H1 (cell line): ENCODE measurements around the gene GAN. TPM values are rescaled to one million over a fixed set of nuclear protein-coding genes. Genes with fewer than 3 reads are reported as not detected.

Source experiments
- CTCF ChIA-PET: fragments of 300-600 bp; sonication (Branson Sonifier 250); formaldehyde crosslinking; loops from one replicate; lab custom pipeline; 2021; ENCODE audit not compliant: partially characterized antibody; lab: Charles Lee
- POLR2A ChIA-PET: fragments of 300-600 bp; sonication (Branson Sonifier 250); formaldehyde crosslinking; loops from one replicate; lab custom pipeline; 2021; ENCODE audit warnings: inconsistent platforms; ENCODE audit not compliant: partially characterized antibody; lab: Charles Lee
- DNase-seq, 2 experiments: peaks; one replicate each; pipeline versions ENCODE4 v3.0.0 to v3.0.0-alpha.2; 2010 to 2022; ENCODE audit warnings: low spot score in 2 of 2, low read depth in 1 of 2, mixed read lengths in 1 of 2
- FAIRE-seq: peaks from 2 replicates; lab custom pipeline; 2011; peaks lifted over from hg19 to GRCh38; lab: Jason Lieb, UNC
- H2AFZ ChIP-seq: 2 replicates; pipeline ENCODE4 v1.8.1; 2012; ENCODE audit warnings: low read length, inconsistent platforms
- H2AK5ac ChIP-seq: 2 replicates; pipeline ENCODE4 v1.6.1; 2013; ENCODE audit warnings: low read depth, low read length
- H2BK120ac ChIP-seq: replicated peaks from 2 replicates; pipeline ENCODE3; 2013; ENCODE audit warnings: low read depth, low read length, inconsistent platforms
- H2BK12ac ChIP-seq: 2 replicates; pipeline ENCODE4 v1.6.1; 2013; ENCODE audit warnings: low read depth, low read length
- H2BK15ac ChIP-seq: 2 replicates; pipeline ENCODE4 v1.6.1; 2013; ENCODE audit warnings: low read length
- H2BK20ac ChIP-seq: 2 replicates; pipeline ENCODE4 v1.6.1; 2013; ENCODE audit warnings: low read length
- H2BK5ac ChIP-seq: 2 replicates; pipeline ENCODE4 v1.6.1; 2013; ENCODE audit warnings: low read depth, low read length
- H3K14ac ChIP-seq: 2 replicates; pipeline ENCODE4 v1.6.1; 2013; ENCODE audit warnings: inconsistent platforms; ENCODE audit not compliant: insufficient read length
- H3K18ac ChIP-seq: 2 replicates; pipeline ENCODE4 v1.6.1; 2013; ENCODE audit warnings: low read length; ENCODE audit errors: extremely low read depth
- H3K23ac ChIP-seq: 2 replicates; pipeline ENCODE4 v1.6.1; 2013; ENCODE audit warnings: inconsistent platforms; ENCODE audit not compliant: insufficient read length
- H3K23me2 ChIP-seq: 2 replicates; pipeline ENCODE4 v1.6.1; 2013; ENCODE audit warnings: low read depth, low read length
- H3K27ac ChIP-seq: 2 replicates; pipeline ENCODE4 v1.6.1; 2011; ENCODE audit warnings: low read depth, low read length, inconsistent platforms
- H3K27me3 ChIP-seq, 4 experiments: replicated peaks in 1 of 4; 1 replicate in 1 of 4; 2 replicates in 3 of 4; pipeline versions ENCODE4 v1.6.1 to v1.8.1; 2011 to 2013; ENCODE audit warnings: low read length in 3 of 4, mild to moderate bottlenecking in 3 of 4, inconsistent platforms in 2 of 4, mixed read lengths in 2 of 4, moderate library complexity in 1 of 4; ENCODE audit not compliant: control insufficient read depth in 3 of 4, insufficient read depth in 3 of 4; ENCODE audit errors: extremely low read depth in 1 of 4
- H3K36me3 ChIP-seq, 4 experiments: 2 replicates each; pipeline versions ENCODE4 v1.6.1 to v1.8.1; 2011 to 2013; ENCODE audit warnings: mild to moderate bottlenecking in 4 of 4, low read length in 3 of 4, moderate library complexity in 2 of 4, control low read depth in 1 of 4, inconsistent platforms in 1 of 4; ENCODE audit not compliant: insufficient read depth in 4 of 4, control insufficient read depth in 2 of 4
- H3K4ac ChIP-seq: replicated peaks from 2 replicates; pipeline ENCODE3; 2013; ENCODE audit warnings: low read length, low read depth, mixed read lengths, inconsistent platforms; ENCODE audit not compliant: insufficient read length
- H3K4me1 ChIP-seq, 4 experiments: replicated peaks in 1 of 4; 1 replicate in 1 of 4; 2 replicates in 3 of 4; pipeline versions ENCODE4 v1.6.1 to v1.8.1; 2011 to 2013; ENCODE audit warnings: low read length in 3 of 4, inconsistent platforms in 2 of 4, mixed read lengths in 1 of 4; ENCODE audit not compliant: insufficient read depth in 4 of 4, control insufficient read depth in 3 of 4
- H3K4me2 ChIP-seq, 2 experiments: 2 replicates each; pipeline versions ENCODE4 v1.6.1 to v1.8.1; 2011 to 2013; ENCODE audit warnings: low read depth in 2 of 2, low read length in 2 of 2, control low read depth in 1 of 2, inconsistent platforms in 1 of 2, mild to moderate bottlenecking in 1 of 2; ENCODE audit not compliant: insufficient read depth in 1 of 2
- H3K4me3 ChIP-seq, 4 experiments: fragments of 200-600, 300-600 bp in 1 of 4; sonication (generic), shearing (Covaris generic), sonication (Bioruptor Twin) in 1 of 4; 2 replicates each; pipeline versions ENCODE4 v1.5.1 to v1.8.1; 2011 to 2016; ENCODE audit warnings: low read length in 4 of 4, low read depth in 3 of 4, control low read depth in 2 of 4, inconsistent platforms in 2 of 4, mild to moderate bottlenecking in 2 of 4, mixed read lengths in 1 of 4, moderate library complexity in 1 of 4; ENCODE audit not compliant: insufficient read depth in 2 of 4; ENCODE audit errors: extremely low read depth in 1 of 4
- H3K56ac ChIP-seq: replicated peaks from 2 replicates; pipeline ENCODE3; 2013; ENCODE audit warnings: low read depth, mild to moderate bottlenecking, mixed read lengths, low read length, inconsistent platforms; ENCODE audit not compliant: insufficient read length
- H3K79me1 ChIP-seq: 2 replicates; pipeline ENCODE4 v1.6.1; 2013; ENCODE audit warnings: low read depth, low read length, control low read depth
- H3K79me2 ChIP-seq, 2 experiments: 2 replicates each; pipeline versions ENCODE4 v1.6.1 to v1.8.1; 2012 to 2013; ENCODE audit warnings: low read length in 2 of 2, mild to moderate bottlenecking in 2 of 2, inconsistent platforms in 1 of 2; ENCODE audit not compliant: insufficient read depth in 2 of 2, control insufficient read depth in 1 of 2
- H3K9ac ChIP-seq, 4 experiments: replicated peaks in 1 of 4; 1 replicate in 1 of 4; 2 replicates in 3 of 4; pipeline versions ENCODE4 v1.6.1 to v1.8.1; 2011 to 2013; ENCODE audit warnings: low read depth in 3 of 4, low read length in 3 of 4, control low read depth in 2 of 4, mild to moderate bottlenecking in 2 of 4, moderate library complexity in 2 of 4, inconsistent platforms in 1 of 4; ENCODE audit errors: extremely low read depth in 1 of 4
- H3K9me3 ChIP-seq, 2 experiments: 2 replicates each; pipeline versions ENCODE4 v1.6.1 to v1.8.1; 2012 to 2013; ENCODE audit warnings: mild to moderate bottlenecking in 2 of 2, moderate library complexity in 2 of 2, control low read depth in 1 of 2, inconsistent platforms in 1 of 2, low read depth in 1 of 2, low read length in 1 of 2, mixed read lengths in 1 of 2; ENCODE audit not compliant: insufficient read depth in 2 of 2
- H4K20me1 ChIP-seq, 2 experiments: replicated peaks in 1 of 2; 2 replicates each; pipeline versions ENCODE3 to v1.8.1; 2011 to 2013; ENCODE audit warnings: inconsistent platforms in 2 of 2, low read length in 2 of 2, mild to moderate bottlenecking in 1 of 2; ENCODE audit not compliant: insufficient read depth in 2 of 2, control insufficient read depth in 1 of 2
- H4K5ac ChIP-seq: 2 replicates; pipeline ENCODE4 v1.6.1; 2013; ENCODE audit warnings: low read length, low read depth, mixed read lengths, inconsistent platforms; ENCODE audit not compliant: insufficient read length
- H4K8ac ChIP-seq: 2 replicates; pipeline ENCODE4 v1.8.0; 2013; ENCODE audit warnings: mild to moderate bottlenecking, moderate library complexity, low read length, inconsistent platforms; ENCODE audit not compliant: insufficient read depth; ENCODE audit errors: extremely low read depth
- H4K91ac ChIP-seq: replicated peaks from 2 replicates; pipeline ENCODE3; 2013; ENCODE audit warnings: low read length, mixed read lengths, inconsistent platforms; ENCODE audit not compliant: insufficient read length
- BACH1 ChIP-seq: IDR thresholded peaks from 2 replicates; pipeline ENCODE4 v1.6.1; 2012; ENCODE audit warnings: low read length, improper control_type of control experiment
- BRCA1 ChIP-seq: IDR thresholded peaks from 2 replicates; pipeline ENCODE4 v1.6.1; 2012; ENCODE audit warnings: low read depth, low read length, improper control_type of control experiment
- CBX8 ChIP-seq: fragments of 300-800, 300-1000 bp; sonication (generic); IDR thresholded peaks from 2 replicates; pipeline ENCODE4 v1.7.1; 2016; ENCODE audit warnings: low read depth, low read length, borderline replicate concordance
- EGR1 ChIP-seq: IDR thresholded peaks from 2 replicates; pipeline ENCODE4 v1.6.1; 2011; ENCODE audit warnings: low read depth, low read length, borderline replicate concordance
- GTF2F1 ChIP-seq: IDR thresholded peaks from 2 replicates; pipeline ENCODE4 v1.6.1; 2012; ENCODE audit warnings: low read depth, low read length, improper control_type of control experiment, borderline replicate concordance
- HDAC2 ChIP-seq, 2 experiments: fragments of 300-600 bp in 1 of 2; sonication (generic) in 1 of 2; IDR thresholded peaks; 2 replicates each; pipeline ENCODE4 v1.6.1; 2011 to 2012; ENCODE audit warnings: low read depth in 2 of 2, low read length in 2 of 2, mild to moderate bottlenecking in 2 of 2, moderate library complexity in 2 of 2, borderline replicate concordance in 1 of 2, inconsistent platforms in 1 of 2
- RNF2 ChIP-seq: fragments of 200-900, 300-1000 bp; sonication (generic); IDR thresholded peaks from 2 replicates; pipeline ENCODE4 v1.7.1; 2016; ENCODE audit warnings: borderline replicate concordance, low read depth, mild to moderate bottlenecking, antibody characterized with exemption, low read length; ENCODE audit not compliant: poor library complexity, severe bottlenecking; ENCODE audit errors: missing control alignments
- RXRA ChIP-seq: IDR thresholded peaks from 2 replicates; pipeline ENCODE4 v1.6.1; 2011; ENCODE audit warnings: low read depth, mild to moderate bottlenecking, low read length, moderate library complexity; ENCODE audit not compliant: insufficient read depth
- SIX5 ChIP-seq: IDR thresholded peaks from 2 replicates; pipeline ENCODE4 v1.6.1; 2011; ENCODE audit warnings: mild to moderate bottlenecking, low read depth, low read length
- SRF ChIP-seq: IDR thresholded peaks from 2 replicates; pipeline ENCODE4 v1.6.1; 2011; ENCODE audit warnings: mild to moderate bottlenecking, low read depth, low read length, moderate library complexity
- TAF1 ChIP-seq: IDR thresholded peaks from 2 replicates; pipeline ENCODE4 v1.6.1; 2011; ENCODE audit warnings: mild to moderate bottlenecking, low read depth, low read length
- TBP ChIP-seq: IDR thresholded peaks from 2 replicates; pipeline ENCODE4 v1.6.1; 2011; ENCODE audit warnings: low read depth, low read length, improper control_type of control experiment
- TCF12 ChIP-seq: IDR thresholded peaks from 2 replicates; pipeline ENCODE4 v1.6.1; 2011; ENCODE audit warnings: low read depth, mild to moderate bottlenecking, low read length
- YY1 ChIP-seq: IDR thresholded peaks from 2 replicates; pipeline ENCODE4 v1.6.1; 2011; ENCODE audit warnings: low read depth, mild to moderate bottlenecking, low read length
- ZNF274 ChIP-seq: IDR thresholded peaks from 2 replicates; pipeline ENCODE4 v1.7.0; 2012; ENCODE audit warnings: low read length, borderline replicate concordance; ENCODE audit errors: extremely low read depth
- WGBS, 2 experiments: shearing (Covaris generic) in 1 of 2; methylation state at CpG; one replicate each; pipeline versions ENCODE4 v1.1.6 to v1.1.7; 2013 to 2015; ENCODE audit warnings: low lambda C conversion rate in 2 of 2, mixed read lengths in 2 of 2, inconsistent platforms in 1 of 2, low coverage in 1 of 2, missing lambda C conversion rate in 1 of 2; ENCODE audit not compliant: insufficient replicate concordance in 2 of 2, insufficient coverage in 1 of 2, insufficient read length in 1 of 2; ENCODE audit errors: extremely low coverage in 1 of 2, missing lambda C conversion rate in 1 of 2; 5-methylcytosine and 5-hydroxymethylcytosine counted together
- polyA plus RNA-seq, 7 experiments: library from polyadenylated mRNA; depleted of rRNA in 3 of 7; stranded (reverse) in 5 of 7; unstranded in 2 of 7; fragments of >200 nt in 5 of 7; fragments of 200-250 nt in 2 of 7; gene quantifications; 1 replicate in 5 of 7; 2 replicates in 1 of 7; 4 replicates in 1 of 7; pipeline versions ENCODE4 v1.2.1 to v1.2.3, GENCODE V29; 2011 to 2013; ENCODE audit warnings: missing spikeins in 2 of 7, mixed read lengths in 2 of 7
- total RNA-seq: library from RNA; stranded (reverse); fragmentation: NEBNext Ultra II Directional; extraction: Animal tissue kit (Norgen Biotek cat#: 25700); gene quantifications from 2 replicates; pipeline ENCODE4 v1.2.1, GENCODE V29; 2021

Gene GAN
- total and polyA plus RNA-seq, 2 of the 8 experiments (the other 6 are each of a cell fraction or from before 2014, with no cell fraction given), result 4.5 to 23.9 TPM

GRCh38 chr16:81399909-81400308, 85.1 kb downstream of the GAN start:
- POLR2A ChIA-PET, result interaction anchor here (0.8 kb wide), 1 partner anchor 141 kb away, joined by 3 read pairs; no protein-coding TSS in a partner anchor
- no peak for DNase-seq
- no peak for TF ChIP-seq YY1
- no peak for TF ChIP-seq SRF
- no peak for TF ChIP-seq RXRA
- no peak for TF ChIP-seq SIX5
- TF ChIP-seq TCF12, result no peak
- no peak for TF ChIP-seq RNF2
- no peak for TF ChIP-seq ZNF274
- no peak for TF ChIP-seq CBX8
- no peak for TF ChIP-seq HDAC2 (IDR thresholded peaks at IDR 0.05; ENCODE audit: borderline replicate concordance in 1 of 2, low read depth in 2 of 2, low read length in 2 of 2)
- TF ChIP-seq TBP, result no peak
- TF ChIP-seq GTF2F1, result no peak
- no peak for TF ChIP-seq BACH1
- TF ChIP-seq TAF1, result no peak
- no peak for TF ChIP-seq EGR1
- no peak for TF ChIP-seq BRCA1

More at GRCh38 chr16:81399909-81400308, 85.1 kb downstream of the GAN start:
- 86% methylated on average over 1 of the region's 1 CpG; no CpG with 5 or more reads in 1 of the 2 experiments for WGBS, 2 experiments
- no peak overlapping the region for H2BK20ac ChIP-seq
- no peak overlapping the region for H2AFZ ChIP-seq
- 0 out of 4 replicates have a peak, but pooled peaks cover 0 to 4% of the 10 kb centered on the region in 2 experiments for H3K9me3 ChIP-seq
- no peak overlapping the region for H4K91ac ChIP-seq
- no peak overlapping the region for H3K27ac ChIP-seq
- H3K18ac ChIP-seq, result no peak overlapping the region
- no peaks in the 10 kb centered on the region; a peak in 2 of 7 replicates for H3K27me3 ChIP-seq
- no peaks in the 10 kb centered on the region for H3K79me1 ChIP-seq
- no peak overlapping the region for H4K5ac ChIP-seq
- no peaks in the 10 kb centered on the region for H4K20me1 ChIP-seq
- H3K4me1 ChIP-seq, result peaks cover 0 to 5% (median 2%) of the 10 kb centered on the region in 4 experiments; a peak in 4 of 7 replicates
- no peaks in the 10 kb centered on the region for H3K36me3 ChIP-seq
- H3K14ac ChIP-seq, result no peak overlapping the region
- H4K8ac ChIP-seq, result no peak overlapping the region
- H2BK12ac ChIP-seq, result no peak overlapping the region
- no peak overlapping the region for H3K4me2 ChIP-seq
- H3K79me2 ChIP-seq, result no peaks in the 10 kb centered on the region
- H2BK15ac ChIP-seq, result no peak overlapping the region
- no peak overlapping the region for H3K4me3 ChIP-seq
- CTCF ChIA-PET, result interaction anchor here (0.7 to 2.1 kb wide), 7 partner anchors 14 to 323 kb away, joined by 3 to 8 read pairs (median 4); no protein-coding TSS in a partner anchor
- no peaks in the 10 kb centered on the region for H3K23me2 ChIP-seq
- H3K4ac ChIP-seq, result no peak overlapping the region
- H3K56ac ChIP-seq, result no peak overlapping the region
- H2BK120ac ChIP-seq, result no peak overlapping the region
- H3K9ac ChIP-seq, result no peak overlapping the region
- H2AK5ac ChIP-seq, result no peak overlapping the region
- no peak overlapping the region for H3K23ac ChIP-seq
- FAIRE-seq, result no peak
- no peak overlapping the region for H2BK5ac ChIP-seq
